Measurements from ENCODE around the gene SASH1. TPM values are rescaled to one million over a fixed set of nuclear protein-coding genes. Genes with fewer than 3 reads are reported as not detected.

The SASH1 gene
- total RNA-seq, 1 donor from 2014 or later = 108 TPM

GRCh38 chr6:148502773-148503135 is 160.1 kb downstream of the SASH1 start:
- no peak overlapping the region for H3K27ac ChIP-seq
- H3K27me3 ChIP-seq = no peaks in the 10 kb centered on the region
- no peak for ATAC-seq
- H3K4me1 ChIP-seq = peaks cover 16% of the 10 kb centered on the region
- no peaks in the 10 kb centered on the region for H3K9me3 ChIP-seq
- H3K4me3 ChIP-seq = no peak overlapping the region
- intact Hi-C loops (cut with DNase I) = no loop called here
- DNase-seq = no peak
- H3K36me3 ChIP-seq = no peaks in the 10 kb centered on the region
- no peak for TF ChIP-seq CTCF (IDR thresholded peaks at IDR 0.05)

GRCh38 chr6:148503703-148504102 is 161.1 kb downstream of the SASH1 start:
- H3K9me3 ChIP-seq = no peaks in the 10 kb centered on the region
- no peak overlapping the region for H3K27ac ChIP-seq
- TF ChIP-seq CTCF (IDR thresholded peaks at IDR 0.05) = no peak
- H3K27me3 ChIP-seq = no peaks in the 10 kb centered on the region
- no peak for ATAC-seq
- intact Hi-C loops (cut with DNase I) = no loop called here
- H3K4me1 ChIP-seq = peaks cover 16% of the 10 kb centered on the region
- no peaks in the 10 kb centered on the region for H3K36me3 ChIP-seq
- no peak overlapping the region for H3K4me3 ChIP-seq
- DNase-seq = no peak

DNA sequence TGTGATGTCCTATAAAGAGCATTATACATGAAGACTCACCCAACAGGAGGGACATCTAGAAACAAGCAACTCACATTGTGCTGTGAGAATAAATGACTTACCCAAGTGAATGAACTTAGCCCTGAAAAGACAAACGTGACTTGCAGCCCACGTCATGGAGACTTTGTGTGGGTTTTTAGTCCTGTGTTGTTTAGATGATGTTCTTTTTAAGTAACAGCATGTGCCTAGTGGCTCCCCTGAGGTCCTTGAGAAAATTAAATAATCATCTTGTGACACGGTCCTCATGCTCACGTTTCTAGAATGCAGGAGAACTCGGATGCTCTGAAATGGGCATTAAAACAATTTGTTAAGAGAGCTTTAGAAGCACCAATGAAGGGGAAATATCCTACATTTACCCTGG is 165.1 kb downstream of the SASH1 start:
- H3K27me3 ChIP-seq = no peaks in the 10 kb centered on the region
- no peaks in the 10 kb centered on the region for H3K36me3 ChIP-seq
- peak overlapping the region; percentile 82 for H3K27ac ChIP-seq
- peaks cover 8% of the 10 kb centered on the region for H3K4me1 ChIP-seq
- no peaks in the 10 kb centered on the region for H3K9me3 ChIP-seq
- H3K4me3 ChIP-seq = peak overlapping the region; percentile 48
- no peak for DNase-seq
- TF ChIP-seq CTCF (IDR thresholded peaks at IDR 0.05) = no peak
- intact Hi-C loops (cut with DNase I) = no loop called here
- no peak for ATAC-seq

DNA sequence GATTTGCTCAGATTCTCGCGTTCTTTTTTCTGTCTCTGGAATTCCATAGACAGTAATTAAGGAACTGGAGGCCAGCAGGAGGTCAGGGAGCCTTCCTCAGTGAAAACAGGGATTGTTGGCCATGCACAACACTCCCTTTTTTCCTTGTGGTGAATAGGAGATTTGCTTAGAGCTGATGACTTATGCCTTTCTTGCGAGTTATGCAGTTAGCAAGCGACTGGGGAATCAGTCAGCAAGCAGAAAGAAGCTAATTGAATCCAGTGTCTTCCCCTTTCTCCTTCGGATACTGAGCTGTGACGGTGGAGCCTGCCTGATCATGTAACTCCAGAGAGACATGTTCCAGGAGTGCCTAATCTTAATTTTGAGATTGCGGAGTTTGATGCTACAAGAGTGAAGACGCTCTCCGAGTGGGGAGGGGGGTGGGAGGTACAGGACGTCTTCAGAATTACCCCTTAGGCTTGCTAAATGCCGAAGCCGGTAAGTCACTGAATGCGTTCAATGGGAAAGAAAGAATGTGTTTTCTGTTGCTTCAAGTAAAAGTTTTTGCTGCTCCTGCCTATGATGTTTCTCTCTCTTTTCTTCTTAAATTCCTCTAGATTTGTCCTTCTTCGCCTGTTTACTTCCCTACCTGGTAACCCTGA is 165.9 kb downstream of the SASH1 start:
- DNase-seq = no peak
- Histone ChIP-seq H3K9me3 (no peaks in the 10 kb centered on the region), H3K27ac (peak overlapping the region; percentile 82), H3K4me3 (peak overlapping the region; percentile 48), H3K27me3 (no peaks in the 10 kb centered on the region), H3K4me1 (peaks cover 8% of the 10 kb centered on the region), H3K36me3 (no peaks in the 10 kb centered on the region)
- no peak for ATAC-seq
- no peak for TF ChIP-seq CTCF (IDR thresholded peaks at IDR 0.05)
- intact Hi-C loops (cut with DNase I) = no loop called here

GRCh38 chr6:148509119-148509799 is 166.6 kb downstream of the SASH1 start:
- DNase-seq (no peak), ATAC-seq (no peak)
- Histone ChIP-seq H3K27me3 (no peaks in the 10 kb centered on the region), H3K4me1 (peaks cover 8% of the 10 kb centered on the region), H3K4me3 (peak overlapping the region; percentile 48), H3K36me3 (no peaks in the 10 kb centered on the region), H3K9me3 (no peaks in the 10 kb centered on the region), H3K27ac (peak overlapping the region; percentile 82)
- intact Hi-C loops (cut with DNase I) = no loop called here
- no peak for TF ChIP-seq CTCF (IDR thresholded peaks at IDR 0.05)

Data from upper lobe of right lung (tissue), 1 donor.